Ishikawa (cell line): ENCODE results near the gene ENTPD3.

Experiments
- CEBPB ChIP-seq: IDR thresholded peaks from 2 replicates; pipeline ENCODE4 v1.6.1; 2012
- CREB1 ChIP-seq: IDR thresholded peaks from 2 replicates; pipeline ENCODE4 v1.6.1; 2012; ENCODE audit warnings: low read depth
- EGR1 ChIP-seq: IDR thresholded peaks from 2 replicates; pipeline ENCODE4 v1.6.1; 2012
- EP300 ChIP-seq: IDR thresholded peaks from 2 replicates; pipeline ENCODE4 v1.6.1; 2012; ENCODE audit warnings: borderline replicate concordance
- FOXM1 ChIP-seq: IDR thresholded peaks from 2 replicates; pipeline ENCODE4 v1.6.1; 2012; ENCODE audit warnings: low read depth, borderline replicate concordance
- MAX ChIP-seq: IDR thresholded peaks from 2 replicates; pipeline ENCODE4 v1.6.1; 2012
- NFIC ChIP-seq: IDR thresholded peaks from 2 replicates; pipeline ENCODE4 v1.6.1; 2012
- RAD21 ChIP-seq: IDR thresholded peaks from 2 replicates; pipeline ENCODE4 v1.6.1; 2012; ENCODE audit warnings: low read depth
- TAF1 ChIP-seq: IDR thresholded peaks from 2 replicates; pipeline ENCODE4 v1.6.1; 2012; ENCODE audit warnings: low read depth, mild to moderate bottlenecking
- TCF12 ChIP-seq: IDR thresholded peaks from 2 replicates; pipeline ENCODE4 v1.6.1; 2012; ENCODE audit warnings: low read depth
- TEAD4 ChIP-seq: IDR thresholded peaks from 2 replicates; pipeline ENCODE4 v1.6.1; 2012
- YY1 ChIP-seq: IDR thresholded peaks from 2 replicates; pipeline ENCODE4 v1.6.1; 2012; ENCODE audit warnings: low read depth
- ZBTB7A ChIP-seq: IDR thresholded peaks from 2 replicates; pipeline ENCODE4 v1.6.1; 2012; ENCODE audit warnings: low read depth
- TF ChIP-seq, protein P1 (sequence below): IDR thresholded peaks from 2 replicates; pipeline ENCODE4 v1.6.1; 2012; ENCODE audit warnings: low read depth, mild to moderate bottlenecking

DNA sequence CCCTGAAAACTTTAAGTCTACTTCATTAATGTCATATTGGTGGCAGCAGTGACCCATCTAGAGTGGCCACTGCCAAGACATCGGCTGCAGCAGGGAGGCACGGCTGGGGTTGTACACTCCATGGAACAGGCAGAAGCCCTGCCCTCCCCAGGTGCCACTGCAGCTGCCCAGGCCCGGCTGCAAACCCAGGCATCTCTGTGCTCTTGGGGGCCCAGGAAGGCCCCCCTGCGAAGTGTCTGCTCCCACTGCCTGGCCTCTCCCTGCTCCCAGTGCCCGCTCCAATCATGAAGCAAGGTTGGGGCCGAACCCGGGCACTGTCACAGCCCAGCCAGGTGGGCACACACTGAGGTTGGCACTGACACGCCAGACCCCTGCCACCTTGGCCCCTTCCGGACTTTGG lies 58.1 kb downstream of the ENTPD3 start:
- TF ChIP-seq TAF1 (no peak), EP300 (no peak), TEAD4 (no peak), MAX (no peak), NFIC (no peak), FOXM1 (no peak), CREB1 (no peak), TCF12 (no peak), CEBPB (no peak), YY1 (no peak), ZBTB7A (no peak), RAD21 (no peak), EGR1 (no peak)
- TF ChIP-seq, protein P1, sequence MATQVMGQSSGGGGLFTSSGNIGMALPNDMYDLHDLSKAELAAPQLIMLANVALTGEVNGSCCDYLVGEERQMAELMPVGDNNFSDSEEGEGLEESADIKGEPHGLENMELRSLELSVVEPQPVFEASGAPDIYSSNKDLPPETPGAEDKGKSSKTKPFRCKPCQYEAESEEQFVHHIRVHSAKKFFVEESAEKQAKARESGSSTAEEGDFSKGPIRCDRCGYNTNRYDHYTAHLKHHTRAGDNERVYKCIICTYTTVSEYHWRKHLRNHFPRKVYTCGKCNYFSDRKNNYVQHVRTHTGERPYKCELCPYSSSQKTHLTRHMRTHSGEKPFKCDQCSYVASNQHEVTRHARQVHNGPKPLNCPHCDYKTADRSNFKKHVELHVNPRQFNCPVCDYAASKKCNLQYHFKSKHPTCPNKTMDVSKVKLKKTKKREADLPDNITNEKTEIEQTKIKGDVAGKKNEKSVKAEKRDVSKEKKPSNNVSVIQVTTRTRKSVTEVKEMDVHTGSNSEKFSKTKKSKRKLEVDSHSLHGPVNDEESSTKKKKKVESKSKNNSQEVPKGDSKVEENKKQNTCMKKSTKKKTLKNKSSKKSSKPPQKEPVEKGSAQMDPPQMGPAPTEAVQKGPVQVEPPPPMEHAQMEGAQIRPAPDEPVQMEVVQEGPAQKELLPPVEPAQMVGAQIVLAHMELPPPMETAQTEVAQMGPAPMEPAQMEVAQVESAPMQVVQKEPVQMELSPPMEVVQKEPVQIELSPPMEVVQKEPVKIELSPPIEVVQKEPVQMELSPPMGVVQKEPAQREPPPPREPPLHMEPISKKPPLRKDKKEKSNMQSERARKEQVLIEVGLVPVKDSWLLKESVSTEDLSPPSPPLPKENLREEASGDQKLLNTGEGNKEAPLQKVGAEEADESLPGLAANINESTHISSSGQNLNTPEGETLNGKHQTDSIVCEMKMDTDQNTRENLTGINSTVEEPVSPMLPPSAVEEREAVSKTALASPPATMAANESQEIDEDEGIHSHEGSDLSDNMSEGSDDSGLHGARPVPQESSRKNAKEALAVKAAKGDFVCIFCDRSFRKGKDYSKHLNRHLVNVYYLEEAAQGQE, result no peak
